LNCAP (cell line): ENCODE results near the gene IPCEF1.

Experiments
- TF ChIP-seq, protein P1 (sequence below): fragments of 450-650 bp; IDR thresholded peaks from 2 replicates; pipeline ENCODE4 v1.5.1; 2017; ENCODE audit warnings: mild to moderate bottlenecking

Gene IPCEF1

DNA sequence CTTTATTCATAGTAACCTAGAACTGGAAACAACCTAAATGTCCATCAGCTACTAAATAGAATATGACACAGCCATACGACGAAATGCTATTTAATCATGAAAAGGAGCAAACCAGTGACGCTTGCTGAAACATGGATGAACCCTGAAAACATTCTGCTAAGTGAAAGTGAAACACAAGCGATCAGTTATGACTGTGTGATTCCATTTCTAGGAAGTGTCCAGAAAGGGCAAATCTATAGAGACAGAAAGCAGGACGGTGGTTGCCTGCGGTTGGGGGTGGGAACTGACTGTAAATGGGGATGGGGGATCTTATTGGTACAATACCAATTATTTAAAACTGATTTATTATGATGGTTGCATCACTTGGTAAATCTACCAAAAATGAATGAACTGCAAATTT lies 126.8 kb downstream of the IPCEF1 start:
- TF ChIP-seq, protein P1, sequence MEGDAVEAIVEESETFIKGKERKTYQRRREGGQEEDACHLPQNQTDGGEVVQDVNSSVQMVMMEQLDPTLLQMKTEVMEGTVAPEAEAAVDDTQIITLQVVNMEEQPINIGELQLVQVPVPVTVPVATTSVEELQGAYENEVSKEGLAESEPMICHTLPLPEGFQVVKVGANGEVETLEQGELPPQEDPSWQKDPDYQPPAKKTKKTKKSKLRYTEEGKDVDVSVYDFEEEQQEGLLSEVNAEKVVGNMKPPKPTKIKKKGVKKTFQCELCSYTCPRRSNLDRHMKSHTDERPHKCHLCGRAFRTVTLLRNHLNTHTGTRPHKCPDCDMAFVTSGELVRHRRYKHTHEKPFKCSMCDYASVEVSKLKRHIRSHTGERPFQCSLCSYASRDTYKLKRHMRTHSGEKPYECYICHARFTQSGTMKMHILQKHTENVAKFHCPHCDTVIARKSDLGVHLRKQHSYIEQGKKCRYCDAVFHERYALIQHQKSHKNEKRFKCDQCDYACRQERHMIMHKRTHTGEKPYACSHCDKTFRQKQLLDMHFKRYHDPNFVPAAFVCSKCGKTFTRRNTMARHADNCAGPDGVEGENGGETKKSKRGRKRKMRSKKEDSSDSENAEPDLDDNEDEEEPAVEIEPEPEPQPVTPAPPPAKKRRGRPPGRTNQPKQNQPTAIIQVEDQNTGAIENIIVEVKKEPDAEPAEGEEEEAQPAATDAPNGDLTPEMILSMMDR, result no peak

DNA sequence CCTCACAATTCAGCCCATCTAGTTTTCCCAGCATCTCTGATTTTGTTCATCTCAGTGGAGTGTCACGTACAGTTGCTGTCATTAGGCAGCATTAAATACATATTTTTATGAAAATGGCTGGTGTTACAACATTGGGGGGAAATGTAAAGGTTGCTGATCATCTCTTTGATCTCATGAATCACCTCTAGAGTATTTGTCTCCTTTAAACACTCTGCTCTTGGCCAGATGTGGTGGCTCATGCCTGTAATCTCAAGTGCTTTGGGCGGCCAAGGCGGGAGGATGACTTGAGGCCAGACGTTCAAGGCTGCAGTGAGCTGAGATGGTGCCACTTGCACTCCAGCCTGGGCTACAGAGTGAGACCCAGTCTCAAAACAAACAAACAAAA lies 128.1 kb downstream of the IPCEF1 start:
- TF ChIP-seq, protein P1, result no peak

DNA sequence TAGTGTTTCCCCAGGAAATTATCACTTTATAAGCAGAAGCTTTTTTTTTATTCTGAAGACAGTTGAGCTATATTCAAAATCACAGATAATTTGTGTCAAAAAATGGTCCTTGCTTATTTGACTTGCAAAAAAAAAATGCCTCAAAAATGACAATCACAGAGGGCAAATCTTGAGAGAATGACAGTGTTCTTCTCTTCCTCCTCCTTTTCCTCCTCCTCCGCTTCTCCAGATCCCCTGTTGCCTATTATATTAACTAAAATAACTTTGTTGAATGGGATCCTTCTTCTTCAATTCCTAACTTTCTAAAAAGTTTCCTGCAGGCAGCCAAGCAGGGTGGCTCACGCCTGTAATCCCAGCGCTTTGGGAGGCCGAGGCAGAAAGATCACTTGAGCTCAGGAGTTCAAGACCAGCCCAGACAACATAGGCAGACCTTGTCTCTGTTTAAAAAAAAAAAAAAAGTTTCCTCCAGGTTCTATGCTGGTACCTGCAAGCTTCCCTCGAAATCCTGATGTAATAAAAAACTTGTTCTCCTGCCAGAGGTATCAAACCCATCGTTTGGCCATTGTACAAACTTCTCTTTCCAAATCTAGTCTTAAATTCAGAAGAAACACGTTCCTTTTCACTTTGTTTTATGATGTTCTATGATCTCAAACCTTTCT lies 128.6 kb downstream of the IPCEF1 start:
- TF ChIP-seq, protein P1, result no peak

DNA sequence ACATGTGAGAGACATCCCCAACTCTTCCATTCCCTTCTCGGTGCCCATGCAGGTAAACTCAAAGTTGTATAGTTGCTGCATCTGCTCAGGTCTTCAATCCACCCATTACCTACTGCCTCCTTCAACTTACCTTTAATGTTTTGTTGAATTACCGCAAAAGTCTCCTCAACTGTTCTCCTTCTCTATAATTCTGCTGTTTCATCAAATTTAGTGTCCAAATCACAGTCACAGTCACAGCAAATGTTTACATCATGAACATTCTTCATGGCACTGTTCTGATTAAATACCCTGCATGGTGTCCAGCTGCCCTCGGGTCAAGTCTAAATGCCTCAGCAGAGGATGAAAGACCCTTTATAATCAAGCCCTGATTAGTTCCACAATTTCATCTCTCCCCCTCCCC lies 130.1 kb downstream of the IPCEF1 start:
- TF ChIP-seq, protein P1, result no peak

DNA sequence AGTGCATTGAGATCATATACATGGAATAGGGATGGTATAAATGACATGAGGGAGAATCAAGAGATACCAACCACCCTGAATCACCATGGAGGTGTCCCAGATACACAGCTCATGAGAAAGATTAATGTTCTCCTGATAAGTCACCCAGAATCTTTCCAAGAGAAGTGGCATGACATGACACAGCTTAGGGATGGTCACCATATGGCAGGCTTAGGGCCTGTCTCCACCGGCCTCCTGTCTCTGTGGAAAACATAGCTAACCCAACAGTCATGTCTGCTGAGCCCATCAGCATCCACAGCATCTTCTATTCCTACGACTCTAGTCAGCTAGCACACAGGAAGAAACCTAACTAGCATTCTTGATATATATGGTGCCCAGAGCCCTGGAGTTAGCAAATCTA lies 133.3 kb downstream of the IPCEF1 start:
- TF ChIP-seq, protein P1, result no peak

DNA sequence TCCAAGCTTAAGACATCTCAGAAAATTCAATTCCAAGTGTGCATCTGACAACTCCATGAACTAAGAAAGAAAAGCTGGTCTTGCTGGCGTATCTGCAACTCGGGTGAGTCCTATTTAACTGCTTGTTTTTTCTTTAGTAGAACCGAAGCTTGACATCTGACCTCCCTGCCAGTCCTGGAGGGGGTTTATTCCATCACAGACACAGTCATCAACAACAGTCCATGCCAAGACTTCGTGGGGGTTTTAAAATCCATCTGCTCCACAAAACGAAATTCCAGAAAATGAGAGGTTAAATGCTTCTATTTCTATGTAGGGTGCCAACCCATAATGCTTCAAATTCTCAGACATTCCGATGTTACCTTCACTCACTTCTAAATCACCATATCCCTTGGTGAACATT lies 133.9 kb downstream of the IPCEF1 start:
- TF ChIP-seq, protein P1, result no peak

DNA sequence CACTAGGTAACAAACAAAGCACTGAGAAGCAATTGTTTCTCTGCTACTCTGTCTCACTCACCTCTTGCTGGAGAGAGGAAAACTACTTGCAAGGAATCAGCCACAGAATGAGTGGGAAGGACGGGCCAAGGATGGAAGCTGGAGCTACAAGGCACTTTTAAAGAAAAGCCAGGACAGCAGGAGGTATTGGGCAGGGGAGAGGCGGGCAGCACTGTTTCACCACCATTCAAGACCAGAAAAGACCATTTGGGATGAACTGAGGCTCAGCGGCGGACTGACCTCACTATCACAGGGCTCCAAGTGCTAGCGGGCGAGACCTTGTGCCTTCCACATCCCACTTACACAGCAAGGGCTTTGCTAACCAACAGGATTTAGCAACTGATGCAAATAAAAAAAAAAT lies 137.4 kb downstream of the IPCEF1 start:
- TF ChIP-seq, protein P1, result no peak

DNA sequence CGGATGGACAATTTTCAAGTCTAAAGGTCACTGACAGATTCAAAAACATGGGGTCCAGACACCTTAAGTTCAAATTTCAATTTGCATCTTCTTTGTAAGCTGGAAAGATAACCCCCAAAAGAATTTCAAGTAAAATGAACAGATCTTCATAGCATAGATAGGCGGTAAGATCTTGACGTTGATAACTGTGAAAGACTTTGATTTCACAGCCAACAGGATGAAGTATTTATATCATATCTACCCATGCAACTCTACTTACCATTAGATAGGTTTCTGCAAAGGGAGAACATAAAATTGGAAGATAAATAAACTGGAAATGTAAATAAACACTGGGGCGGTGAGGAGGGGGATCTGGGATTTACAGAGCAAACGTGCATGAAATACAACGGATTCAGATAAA lies 137.8 kb downstream of the IPCEF1 start:
- TF ChIP-seq, protein P1, result no peak
